ENCODE data around the gene SNX20. TPM values are rescaled to one million over a fixed set of nuclear protein-coding genes. Genes with fewer than 3 reads are reported as not detected.

Gene SNX20
- total and polyA plus RNA-seq, 2 of the 4 experiments (the other 2 are of a cell fraction), result not detected

DNA sequence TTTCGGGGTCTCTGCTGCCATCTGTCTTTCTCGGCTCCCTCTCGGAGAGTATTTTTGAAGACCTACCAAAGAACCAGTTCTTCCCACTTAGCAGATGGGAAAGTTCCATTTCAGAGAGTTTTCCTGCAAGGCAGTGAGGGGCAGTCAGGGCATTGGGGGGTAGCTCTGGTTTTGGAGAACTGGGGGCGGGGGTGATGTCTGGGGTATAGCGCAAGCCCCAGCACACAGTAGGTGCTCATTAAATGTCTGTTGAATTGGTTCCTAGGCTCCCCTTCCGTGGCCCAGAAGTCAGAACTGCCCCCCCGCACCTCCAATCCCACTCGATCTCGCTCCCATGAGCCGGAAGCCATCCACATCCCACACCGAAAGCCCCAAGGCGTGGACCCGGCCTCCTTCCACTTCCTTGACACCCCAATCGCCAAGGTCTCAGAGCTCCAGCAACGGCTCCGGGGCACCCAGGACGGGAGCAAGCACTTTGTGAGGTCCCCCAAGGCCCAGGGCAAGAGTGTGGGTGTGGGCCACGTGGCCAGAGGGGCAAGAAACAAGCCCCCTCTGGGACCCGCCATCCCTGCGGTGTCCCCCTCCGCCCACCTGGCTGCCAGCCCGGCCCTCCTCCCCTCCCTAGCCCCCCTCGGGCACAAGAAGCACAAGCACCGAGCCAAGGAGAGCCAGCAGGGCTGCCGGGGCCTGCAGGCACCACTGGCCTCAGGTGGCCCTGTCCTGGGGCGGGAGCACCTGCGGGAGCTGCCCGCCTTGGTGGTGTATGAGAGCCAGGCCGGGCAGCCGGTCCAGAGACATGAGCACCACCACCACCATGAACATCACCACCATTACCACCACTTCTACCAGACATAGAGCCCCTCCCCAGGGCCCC is 47.9 kb downstream of the SNX20 start:
- dilution Hi-C loops (cut with HindIII; ENCODE audit: low sequenced_read_pairs, unreplicated experiment) (no loop called here), in situ Hi-C loops (cut with MboI; ENCODE audit: low sequenced_read_pairs) (no loop called here), intact Hi-C loops (cut with micrococcal nuclease) (no loop called here)
- Histone ChIP-seq H2AFZ (replicated peaks; ENCODE audit: low read length, poor library complexity) (no peak overlapping the region), H2BK5ac (ENCODE audit: low read depth, low read length, poor library complexity, severe bottlenecking) (no peak overlapping the region), H3K4ac (ENCODE audit: low read depth, low read length) (no peak overlapping the region), H4K91ac (ENCODE audit: insufficient read depth, low read depth, low read length) (no peak overlapping the region), H3K23ac (ENCODE audit: low read depth, low read length) (no peak overlapping the region), H4K5ac (ENCODE audit: low read depth, low read length) (no peak overlapping the region), H3K56ac (ENCODE audit: extremely low read depth, insufficient read depth, low read length) (no peak overlapping the region), H4K8ac (ENCODE audit: low read depth in 2 of 2, low read length in 2 of 2) (no peak overlapping the region), H4K20me1 (ENCODE audit: insufficient read depth, low read length) (no peaks in the 10 kb centered on the region), H3K27ac (ENCODE audit: insufficient read depth, low read length) (no peak overlapping the region), H3K9me3 (ENCODE audit: control insufficient read depth, insufficient read depth, low read length) (no peaks in the 10 kb centered on the region), H2AK9ac (replicated peaks; ENCODE audit: low read depth, low read length, poor library complexity) (no peak overlapping the region), H3K18ac (ENCODE audit: low read depth, low read length) (no peak overlapping the region), H3K4me2 (ENCODE audit: low read depth, low read length) (no peak overlapping the region), H3K79me1 (ENCODE audit: low read depth in 1 of 2, low read length in 2 of 2) (no peaks in the 10 kb centered on the region), H3K9me1 (ENCODE audit: insufficient read depth, low read length) (no peaks in the 10 kb centered on the region), H2BK120ac (ENCODE audit: low read depth, low read length) (no peak overlapping the region), H3K27me3 (ENCODE audit: control insufficient read depth, insufficient read depth, low read length) (peaks cover 3% of the 10 kb centered on the region; the same call in 1 of the 2 replicates), H3K36me3 (ENCODE audit: control insufficient read depth, insufficient read depth, low read length) (no peaks in the 10 kb centered on the region), H3K4me3 (ENCODE audit: insufficient read depth, low read depth, low read length) (no peak overlapping the region), H3K9ac (ENCODE audit: low read depth, low read length) (no peak overlapping the region), H2BK20ac (ENCODE audit: low read depth, low read length) (no peak overlapping the region), H3K14ac (replicated peaks; ENCODE audit: low read depth, low read length) (no peak overlapping the region), H2AK5ac (ENCODE audit: low read depth, low read length) (no peak overlapping the region), H2BK15ac (ENCODE audit: low read depth, low read length) (no peak overlapping the region), H3K4me1 (ENCODE audit: control insufficient read depth, insufficient read depth, low read length) (no peaks in the 10 kb centered on the region)
- CTCF ChIA-PET, result no interaction called here
- WGBS, 2 experiments (ENCODE audit: extremely low coverage in 2 of 2, insufficient read length in 1 of 2), result 77% methylated on average over 5 of the region's 30 CpGs; no CpG with 5 or more reads in 1 of the 2 experiments
- POLR2A ChIA-PET (ENCODE audit: unreplicated experiment), result no interaction called here
- no peak for DNase-seq
- no TSS peak for BruUV-seq (replicated peaks)
- no peak for ATAC-seq (ENCODE audit: low read depth)
- TF ChIP-seq BHLHE40 (IDR thresholded peaks at IDR 0.05; ENCODE audit: low read depth, low read length) (no peak), RCOR1 (IDR thresholded peaks at IDR 0.05; ENCODE audit: insufficient replicate concordance, low read length) (no peak), MXI1 (IDR thresholded peaks at IDR 0.05; ENCODE audit: borderline replicate concordance, low read depth, low read length) (no peak), POLR2A (IDR thresholded peaks at IDR 0.05; ENCODE audit: low read depth, low read length) (no peak), FOS (IDR thresholded peaks at IDR 0.05; ENCODE audit: low read depth, low read length) (no peak), MAZ (IDR thresholded peaks at IDR 0.05; ENCODE audit: borderline replicate concordance, low read depth, low read length) (no peak), SMC3 (IDR thresholded peaks at IDR 0.05; ENCODE audit: low read depth, low read length) (no peak), CEBPB (IDR thresholded peaks at IDR 0.05; ENCODE audit: low read depth, low read length) (no peak), RFX5 (IDR thresholded peaks at IDR 0.05; ENCODE audit: low read depth, low read length) (no peak), NFE2L2 (IDR thresholded peaks at IDR 0.05; ENCODE audit: low read depth, low read length) (no peak), MAFK (IDR thresholded peaks at IDR 0.05; ENCODE audit: low read depth, low read length) (no peak), CHD1 (IDR thresholded peaks at IDR 0.05; ENCODE audit: low read depth, low read length) (no peak)
- TF ChIP-seq, protein P1, sequence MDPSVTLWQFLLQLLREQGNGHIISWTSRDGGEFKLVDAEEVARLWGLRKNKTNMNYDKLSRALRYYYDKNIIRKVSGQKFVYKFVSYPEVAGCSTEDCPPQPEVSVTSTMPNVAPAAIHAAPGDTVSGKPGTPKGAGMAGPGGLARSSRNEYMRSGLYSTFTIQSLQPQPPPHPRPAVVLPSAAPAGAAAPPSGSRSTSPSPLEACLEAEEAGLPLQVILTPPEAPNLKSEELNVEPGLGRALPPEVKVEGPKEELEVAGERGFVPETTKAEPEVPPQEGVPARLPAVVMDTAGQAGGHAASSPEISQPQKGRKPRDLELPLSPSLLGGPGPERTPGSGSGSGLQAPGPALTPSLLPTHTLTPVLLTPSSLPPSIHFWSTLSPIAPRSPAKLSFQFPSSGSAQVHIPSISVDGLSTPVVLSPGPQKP (IDR thresholded peaks at IDR 0.05; ENCODE audit: borderline replicate concordance, low read depth, low read length), result no peak
- TF ChIP-seq, protein P2, sequence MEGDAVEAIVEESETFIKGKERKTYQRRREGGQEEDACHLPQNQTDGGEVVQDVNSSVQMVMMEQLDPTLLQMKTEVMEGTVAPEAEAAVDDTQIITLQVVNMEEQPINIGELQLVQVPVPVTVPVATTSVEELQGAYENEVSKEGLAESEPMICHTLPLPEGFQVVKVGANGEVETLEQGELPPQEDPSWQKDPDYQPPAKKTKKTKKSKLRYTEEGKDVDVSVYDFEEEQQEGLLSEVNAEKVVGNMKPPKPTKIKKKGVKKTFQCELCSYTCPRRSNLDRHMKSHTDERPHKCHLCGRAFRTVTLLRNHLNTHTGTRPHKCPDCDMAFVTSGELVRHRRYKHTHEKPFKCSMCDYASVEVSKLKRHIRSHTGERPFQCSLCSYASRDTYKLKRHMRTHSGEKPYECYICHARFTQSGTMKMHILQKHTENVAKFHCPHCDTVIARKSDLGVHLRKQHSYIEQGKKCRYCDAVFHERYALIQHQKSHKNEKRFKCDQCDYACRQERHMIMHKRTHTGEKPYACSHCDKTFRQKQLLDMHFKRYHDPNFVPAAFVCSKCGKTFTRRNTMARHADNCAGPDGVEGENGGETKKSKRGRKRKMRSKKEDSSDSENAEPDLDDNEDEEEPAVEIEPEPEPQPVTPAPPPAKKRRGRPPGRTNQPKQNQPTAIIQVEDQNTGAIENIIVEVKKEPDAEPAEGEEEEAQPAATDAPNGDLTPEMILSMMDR (conservative IDR thresholded peaks at IDR 0.05; ENCODE audit: low read depth, low read length), result no peak
- TF ChIP-seq, protein P3, sequence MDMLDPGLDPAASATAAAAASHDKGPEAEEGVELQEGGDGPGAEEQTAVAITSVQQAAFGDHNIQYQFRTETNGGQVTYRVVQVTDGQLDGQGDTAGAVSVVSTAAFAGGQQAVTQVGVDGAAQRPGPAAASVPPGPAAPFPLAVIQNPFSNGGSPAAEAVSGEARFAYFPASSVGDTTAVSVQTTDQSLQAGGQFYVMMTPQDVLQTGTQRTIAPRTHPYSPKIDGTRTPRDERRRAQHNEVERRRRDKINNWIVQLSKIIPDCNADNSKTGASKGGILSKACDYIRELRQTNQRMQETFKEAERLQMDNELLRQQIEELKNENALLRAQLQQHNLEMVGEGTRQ (IDR thresholded peaks at IDR 0.05; ENCODE audit: low read depth, low read length), result no peak

Measured in IMR-90 (cell line).